CD14-positive monocyte (primary cell): ENCODE results near the gene WDR17. TPM values are rescaled to one million over a fixed set of nuclear protein-coding genes. Genes with fewer than 3 reads are reported as not detected.

Experiments used
- DNase-seq, 3 donors: peaks; one replicate each; pipeline ENCODE4 v3.0.0-alpha.2; 2011 to 2022
- H2AFZ ChIP-seq: 2 replicates; pipeline ENCODE4 v1.6.0; 2012; ENCODE audit warnings: mild to moderate bottlenecking, low read depth, low read length, inconsistent platforms; ENCODE audit not compliant: insufficient read depth, poor library complexity, severe bottlenecking
- H3K27ac ChIP-seq, 2 donors: 1 replicate in 1 of 2; 2 replicates in 1 of 2; pipeline ENCODE4 v1.5.1; 2012 to 2013; ENCODE audit warnings: low read length in 2 of 2, control low read depth in 1 of 2, inconsistent platforms in 1 of 2, low read depth in 1 of 2, mild to moderate bottlenecking in 1 of 2
- H3K27me3 ChIP-seq, 2 donors: one replicate each; pipeline versions ENCODE4 v1.6.0 to v1.6.1; 2011 to 2013; ENCODE audit warnings: low read length in 2 of 2; ENCODE audit not compliant: control insufficient read depth in 2 of 2, insufficient read depth in 2 of 2
- H3K36me3 ChIP-seq, 2 donors: replicated peaks in 1 of 2; 1 replicate in 1 of 2; 2 replicates in 1 of 2; pipeline versions ENCODE4 v1.5.1 to v1.6.1; 2012 to 2013; ENCODE audit warnings: low read length in 2 of 2, control low read depth in 1 of 2, inconsistent platforms in 1 of 2, mild to moderate bottlenecking in 1 of 2; ENCODE audit not compliant: insufficient read depth in 2 of 2, control insufficient read depth in 1 of 2
- H3K4me1 ChIP-seq, 2 donors: 1 replicate in 1 of 2; 2 replicates in 1 of 2; pipeline versions ENCODE4 v1.5.1 to v1.6.1; 2012 to 2013; ENCODE audit warnings: low read length in 2 of 2, control low read depth in 1 of 2, inconsistent platforms in 1 of 2, mild to moderate bottlenecking in 1 of 2, moderate library complexity in 1 of 2; ENCODE audit not compliant: insufficient read depth in 2 of 2, control insufficient read depth in 1 of 2
- H3K4me2 ChIP-seq: replicated peaks from 2 replicates; pipeline ENCODE3; 2012; ENCODE audit warnings: low read length, moderate library complexity, mild to moderate bottlenecking; ENCODE audit not compliant: poor library complexity, severe bottlenecking; ENCODE audit errors: extremely low read depth
- H3K4me3 ChIP-seq, 3 experiments: fragments of 200-600 bp in 1 of 3; sonication (generic) in 1 of 3; replicated peaks in 1 of 3; 1 replicate in 2 of 3; 2 replicates in 1 of 3; pipeline ENCODE4 v1.5.1; 2011 to 2013; ENCODE audit warnings: low read length in 3 of 3, mild to moderate bottlenecking in 3 of 3, control low read depth in 2 of 3, low read depth in 2 of 3, inconsistent platforms in 1 of 3, moderate library complexity in 1 of 3
- H3K79me2 ChIP-seq: 2 replicates; pipeline ENCODE4 v1.6.0; 2012; ENCODE audit warnings: mild to moderate bottlenecking, control low read depth, inconsistent platforms, low read length, moderate library complexity; ENCODE audit not compliant: insufficient read depth
- H3K9ac ChIP-seq: 2 replicates; pipeline ENCODE4 v1.6.0; 2017; ENCODE audit warnings: low read length, mild to moderate bottlenecking; ENCODE audit not compliant: insufficient read depth, poor library complexity, severe bottlenecking
- H3K9me3 ChIP-seq, 2 donors: replicated peaks in 1 of 2; 1 replicate in 1 of 2; 2 replicates in 1 of 2; pipeline versions ENCODE4 v1.5.1 to v1.6.1; 2012 to 2013; ENCODE audit warnings: low read length in 2 of 2, control low read depth in 1 of 2; ENCODE audit not compliant: control insufficient read depth in 1 of 2, insufficient read depth in 1 of 2
- H4K20me1 ChIP-seq: 2 replicates; pipeline ENCODE4 v1.6.0; 2012; ENCODE audit warnings: mild to moderate bottlenecking, low read length, control low read depth, moderate library complexity; ENCODE audit not compliant: insufficient read depth
- H3K27ac Mint-ChIP-seq, 7 donors: one replicate each; pipeline ENCODE4 v1.8.0; 2020; ENCODE audit warnings: mild to moderate bottlenecking in 7 of 7, mixed read lengths in 7 of 7, moderate library complexity in 6 of 7, inconsistent platforms in 2 of 7
- H3K27me3 Mint-ChIP-seq, 3 donors: one replicate each; pipeline ENCODE4 v1.8.0; 2021 to 2022; ENCODE audit warnings: low read depth in 3 of 3, mild to moderate bottlenecking in 3 of 3, mixed read lengths in 3 of 3, moderate library complexity in 3 of 3, inconsistent platforms in 1 of 3
- H3K36me3 Mint-ChIP-seq, 2 donors: one replicate each; pipeline ENCODE4 v1.8.0; 2020; ENCODE audit warnings: mixed read lengths in 2 of 2, inconsistent platforms in 1 of 2, mild to moderate bottlenecking in 1 of 2
- H3K4me1 Mint-ChIP-seq: one replicate; pipeline ENCODE4 v1.8.0; 2020; ENCODE audit warnings: mild to moderate bottlenecking, mixed read lengths
- H3K4me3 Mint-ChIP-seq, 2 donors: one replicate each; pipeline ENCODE4 v1.8.0; 2020; ENCODE audit warnings: mild to moderate bottlenecking in 2 of 2, mixed read lengths in 2 of 2, moderate library complexity in 1 of 2
- H3K9me3 Mint-ChIP-seq, 7 donors: one replicate each; pipeline ENCODE4 v1.8.0; 2020 to 2022; ENCODE audit warnings: mixed read lengths in 7 of 7, mild to moderate bottlenecking in 6 of 7, moderate library complexity in 6 of 7, inconsistent platforms in 2 of 7
- CTCF ChIP-seq: fragments of 200-600 bp; IDR thresholded peaks from one replicate; pipeline ENCODE4 v1.8.0; 2022; ENCODE audit warnings: antibody characterized with exemption, mild to moderate bottlenecking
- WGBS: methylation state at CpG from one replicate; pipeline ENCODE4 v1.1.5; 2013; ENCODE audit warnings: missing lambda C conversion rate; ENCODE audit not compliant: insufficient coverage; 5-methylcytosine and 5-hydroxymethylcytosine counted together
- intact Hi-C, 2 donors: fragments of 100-400 bp; cut with micrococcal nuclease; formaldehyde crosslinking; loops; one replicate each; pipeline versions ENCODE4 v1.15.0 to v1.15.1; 2023
- polyA plus RNA-seq, 3 donors: library from polyadenylated mRNA; depleted of rRNA in 1 of 3; unstranded in 2 of 3; stranded (reverse) in 1 of 3; fragments of 300-500 nt in 2 of 3; fragments of >200 nt in 1 of 3; fragmentation: Illumina TruSeq in 2 of 3; gene quantifications; 1 replicate in 2 of 3; 2 replicates in 1 of 3; pipeline ENCODE4 v1.2.3, GENCODE V29; 2012 to 2021

Gene WDR17
- polyA plus RNA-seq, 3 donors: 0.22 to 2.1 (median 1.1) TPM

- no peak overlapping the region for H3K27ac ChIP-seq
- no peaks in the 10 kb centered on the region for H3K9me3 Mint-ChIP-seq
- H4K20me1 ChIP-seq: no peaks in the 10 kb centered on the region
- intact Hi-C loops: no loop called here
- H3K4me3 ChIP-seq: no peak overlapping the region
- no peaks in the 10 kb centered on the region for H3K9me3 ChIP-seq
- no peak overlapping the region for H3K4me2 ChIP-seq
- no peak overlapping the region for H3K27ac Mint-ChIP-seq
- H3K36me3 ChIP-seq: no peaks in the 10 kb centered on the region
- no CpG with 5 or more reads among the region's 6 CpGs for WGBS
- H3K4me1 Mint-ChIP-seq: peaks cover 25% of the 10 kb centered on the region
- no peak overlapping the region for H3K9ac ChIP-seq
- H3K79me2 ChIP-seq: no peaks in the 10 kb centered on the region
- H3K4me1 ChIP-seq: peaks cover 13 to 18% of the 10 kb centered on the region in 2 donors
- peaks cover 0 to 1% (median 0%) of the 10 kb centered on the region in 3 donors for H3K27me3 Mint-ChIP-seq
- H3K4me3 Mint-ChIP-seq: no peak overlapping the region
- H3K27me3 ChIP-seq: no peaks in the 10 kb centered on the region
- H2AFZ ChIP-seq: no peak overlapping the region
- no peak for DNase-seq
- no peaks in the 10 kb centered on the region for H3K36me3 Mint-ChIP-seq
- no peak for TF ChIP-seq CTCF
Observed at GRCh38 chr4:176186671-176187395, 121.2 kb downstream of the WDR17 start.

- Mint-ChIP-seq H3K27me3 (peaks cover 0 to 1% (median 0%) of the 10 kb centered on the region in 3 donors), H3K4me3 (no peak overlapping the region)
- no peak for DNase-seq
Observed at GRCh38 chr4:176187624-176188023, 122.0 kb downstream of the WDR17 start.

More at GRCh38 chr4:176187624-176188023, 122.0 kb downstream of the WDR17 start:
- intact Hi-C loops: no loop called here
- no CpG with 5 or more reads among the region's 2 CpGs for WGBS
- no peaks in the 10 kb centered on the region for H3K9me3 Mint-ChIP-seq
- no peak overlapping the region for H3K4me3 ChIP-seq
- no peaks in the 10 kb centered on the region for H3K79me2 ChIP-seq
- H4K20me1 ChIP-seq: no peaks in the 10 kb centered on the region
- no peaks in the 10 kb centered on the region for H3K36me3 ChIP-seq
- H3K4me2 ChIP-seq: no peak overlapping the region
- no peaks in the 10 kb centered on the region for H3K9me3 ChIP-seq
- peaks cover 13 to 18% of the 10 kb centered on the region in 2 donors for H3K4me1 ChIP-seq
- H3K27ac Mint-ChIP-seq: no peak overlapping the region
- TF ChIP-seq CTCF: no peak
- H3K27ac ChIP-seq: no peak overlapping the region
- H3K4me1 Mint-ChIP-seq: peaks cover 25% of the 10 kb centered on the region
- H3K27me3 ChIP-seq: no peaks in the 10 kb centered on the region
- no peak overlapping the region for H3K9ac ChIP-seq
- no peaks in the 10 kb centered on the region for H3K36me3 Mint-ChIP-seq
- H2AFZ ChIP-seq: no peak overlapping the region
